Dermis microvascular lymphatic vessel endothelial cell (primary cell): ENCODE results near the gene ADARB2. TPM values are rescaled to one million over a fixed set of nuclear protein-coding genes. Genes with fewer than 3 reads are reported as not detected.
"Not testable (repeated sequence)": the region's sequence is repeated elsewhere in the genome, so short reads cannot be mapped to it uniquely, and the experiment has no call there.

Source experiments
- DNase-seq, 2 donors: peaks; one replicate each; pipeline versions ENCODE4 v3.0.0 to v3.0.0-alpha.2; 2010; ENCODE audit warnings: low read depth in 2 of 2
- total RNA-seq: library from RNA; depleted of rRNA; stranded (reverse); fragments of >200 nt; gene quantifications from 2 replicates; pipeline ENCODE4 v1.2.1, GENCODE V29; 2014

ADARB2 gene
- total RNA-seq, 1 donor from 2014 or later, result not detected

DNA sequence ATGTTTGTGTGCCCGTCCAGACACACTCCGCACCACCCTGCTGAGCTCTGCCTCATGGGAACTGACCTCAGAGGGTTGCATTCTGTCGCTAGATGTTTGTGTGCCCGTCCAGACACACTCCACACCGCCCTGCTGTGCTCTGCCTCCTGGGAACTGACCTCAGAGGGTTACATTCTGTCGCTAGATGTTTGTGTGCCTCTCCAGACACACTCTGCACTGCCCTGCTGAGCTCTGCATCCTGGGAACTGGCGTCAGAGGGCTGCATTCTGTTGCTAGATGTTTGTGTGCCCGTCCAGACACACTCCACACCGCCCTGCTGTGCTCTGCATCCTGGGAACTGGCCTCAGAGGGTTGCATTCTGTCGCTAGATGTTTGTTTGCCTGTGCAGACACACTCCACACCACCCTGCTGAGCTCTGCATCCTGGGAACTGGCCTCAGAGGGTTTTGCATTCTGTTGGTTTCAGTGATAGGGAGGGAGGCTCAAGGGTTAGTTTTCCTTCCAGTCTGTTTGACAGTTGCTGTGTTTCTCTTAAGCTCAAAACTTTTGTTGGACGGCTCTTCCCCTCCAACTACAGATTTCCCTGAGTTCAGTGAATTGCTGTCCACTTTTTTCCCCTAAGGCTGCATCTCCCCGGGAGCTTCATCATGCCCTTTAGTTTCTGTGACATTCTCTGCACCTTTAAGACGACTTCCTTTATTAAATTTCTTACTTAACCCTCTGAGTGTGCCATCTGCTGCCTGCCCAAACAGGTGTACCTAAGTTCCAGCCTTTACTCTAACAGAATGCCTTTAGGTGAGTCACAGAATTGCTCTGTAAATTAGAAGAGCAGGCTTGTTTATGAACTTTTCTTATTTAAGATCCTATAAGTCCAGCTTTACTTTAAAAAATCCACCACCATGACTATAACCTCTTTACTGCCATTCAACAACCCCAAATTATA lies 119.7 kb downstream of the ADARB2 start:
- not testable (repeated sequence) for DNase-seq

DNA sequence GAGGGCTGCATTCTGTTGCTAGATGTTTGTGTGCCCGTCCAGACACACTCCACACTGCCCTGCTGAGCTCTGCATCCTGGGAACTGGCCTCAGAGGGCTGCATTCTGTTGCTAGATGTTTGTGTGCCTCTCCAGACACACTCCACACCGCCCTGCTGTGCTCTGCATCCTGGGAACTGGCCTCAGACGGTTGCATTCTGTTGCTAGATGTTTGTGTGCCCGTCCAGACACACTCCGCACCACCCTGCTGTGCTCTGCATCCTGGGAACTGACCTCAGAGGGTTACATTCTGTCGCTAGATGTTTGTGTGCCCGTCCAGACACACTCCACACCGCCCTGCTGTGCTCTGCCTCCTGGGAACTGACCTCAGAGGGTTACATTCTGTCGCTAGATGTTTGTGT lies 120.6 kb downstream of the ADARB2 start:
- not testable (repeated sequence) for DNase-seq

DNA sequence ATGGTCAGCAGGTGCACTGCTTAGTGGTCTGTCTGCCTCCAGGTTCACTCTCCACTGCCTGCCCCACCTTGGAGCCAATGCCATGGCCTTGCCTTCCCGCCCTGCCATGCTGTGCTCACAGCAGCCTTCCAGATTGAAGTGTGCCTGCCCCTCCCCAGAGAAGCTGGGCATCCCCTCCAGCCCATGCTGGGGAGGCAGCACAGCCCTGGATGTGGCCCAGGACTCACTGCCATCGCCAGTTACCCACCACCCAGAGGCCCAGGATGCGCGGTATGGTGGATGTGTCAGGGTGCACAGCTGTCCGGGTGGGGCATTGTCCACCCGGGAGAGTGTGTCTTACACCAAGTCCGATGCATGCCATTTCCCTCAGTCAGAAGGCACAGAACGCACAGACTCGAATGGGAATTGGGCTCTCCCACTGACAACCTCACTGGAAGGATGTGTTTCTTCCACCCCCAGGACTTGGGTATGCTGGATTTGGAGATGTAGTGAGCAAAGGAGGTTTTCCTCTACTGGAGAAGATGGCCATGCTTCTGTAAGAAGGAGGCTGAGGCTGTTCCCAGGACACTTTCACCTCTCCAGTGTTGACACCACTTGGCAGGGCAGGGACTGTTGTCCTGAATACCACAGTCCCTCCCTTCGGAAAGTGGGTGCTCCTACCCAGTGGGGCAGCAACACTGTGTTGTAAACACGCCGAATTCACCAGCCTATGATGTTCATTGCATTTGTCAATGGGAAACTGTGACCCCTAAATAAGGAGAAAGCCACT lies 122.0 kb downstream of the ADARB2 start:
- DNase-seq, result no peak

DNA sequence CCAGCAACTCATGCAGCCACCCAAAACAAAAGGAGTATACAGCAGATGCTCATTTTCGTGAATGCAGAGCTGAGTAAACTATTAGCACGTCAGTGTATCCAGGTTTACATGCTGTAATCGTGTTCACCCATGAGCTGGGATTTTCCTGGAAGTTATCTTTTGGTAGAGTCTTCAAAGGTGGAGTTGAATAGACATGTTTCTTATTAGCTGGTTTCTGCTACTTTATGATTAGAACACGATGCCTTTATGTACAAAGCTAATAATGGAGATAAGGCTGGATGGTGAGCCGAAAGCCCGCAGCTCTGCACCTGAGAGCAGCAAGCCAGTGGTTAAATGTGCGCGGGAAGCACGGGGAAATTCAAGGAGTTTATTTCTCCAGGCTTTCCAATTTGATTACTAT lies 123.8 kb downstream of the ADARB2 start:
- DNase-seq, result no peak

DNA sequence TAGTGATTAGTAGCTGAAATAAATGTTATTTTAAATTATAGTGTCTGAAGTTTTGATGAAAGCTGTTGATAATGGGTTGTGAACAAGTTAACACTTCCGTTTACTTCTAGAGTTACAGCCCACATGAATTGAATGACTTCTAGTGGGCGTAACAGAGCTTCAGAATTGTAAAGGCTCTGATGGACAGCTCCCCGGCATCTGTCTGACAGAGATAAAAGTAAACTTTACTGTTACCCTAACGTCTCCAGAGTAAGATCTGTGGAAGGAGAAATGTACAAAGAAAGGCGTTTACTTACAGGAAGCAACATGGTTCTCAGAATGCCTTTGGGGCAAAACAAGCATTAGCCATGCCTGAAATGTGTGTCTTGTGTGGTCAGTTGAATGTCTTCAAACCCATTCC lies 124.4 kb downstream of the ADARB2 start:
- no peak for DNase-seq

DNA sequence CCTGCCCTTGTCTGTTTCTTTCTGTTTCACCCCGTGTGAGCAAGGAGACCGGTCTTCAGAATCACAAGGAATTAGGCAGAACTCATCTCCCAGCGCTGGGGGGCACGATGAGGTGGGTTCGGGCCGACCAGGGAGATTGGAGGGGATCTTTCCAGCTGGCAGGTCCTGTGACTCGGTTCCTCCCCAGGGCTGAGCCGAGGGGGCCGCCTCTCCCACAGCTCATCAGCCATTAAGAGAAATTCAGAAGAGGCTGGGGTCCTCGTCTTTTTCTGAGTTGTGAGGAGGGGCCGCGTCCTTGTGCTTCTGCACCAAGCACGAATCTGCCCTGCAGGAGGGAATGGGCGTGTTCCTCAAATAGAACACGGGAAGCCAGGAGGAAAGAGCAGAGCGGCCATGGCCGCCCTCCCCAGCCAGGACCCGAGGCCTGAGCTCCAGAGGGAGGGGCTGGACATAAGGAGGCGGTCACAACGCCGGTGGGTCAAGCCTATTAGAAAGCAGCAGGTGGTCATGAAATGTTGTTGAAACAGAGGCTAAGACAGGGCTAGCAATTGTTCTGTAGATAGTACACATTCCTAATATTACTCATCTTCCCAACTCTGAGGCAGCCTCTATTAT lies 125.3 kb downstream of the ADARB2 start:
- no peak for DNase-seq

DNA sequence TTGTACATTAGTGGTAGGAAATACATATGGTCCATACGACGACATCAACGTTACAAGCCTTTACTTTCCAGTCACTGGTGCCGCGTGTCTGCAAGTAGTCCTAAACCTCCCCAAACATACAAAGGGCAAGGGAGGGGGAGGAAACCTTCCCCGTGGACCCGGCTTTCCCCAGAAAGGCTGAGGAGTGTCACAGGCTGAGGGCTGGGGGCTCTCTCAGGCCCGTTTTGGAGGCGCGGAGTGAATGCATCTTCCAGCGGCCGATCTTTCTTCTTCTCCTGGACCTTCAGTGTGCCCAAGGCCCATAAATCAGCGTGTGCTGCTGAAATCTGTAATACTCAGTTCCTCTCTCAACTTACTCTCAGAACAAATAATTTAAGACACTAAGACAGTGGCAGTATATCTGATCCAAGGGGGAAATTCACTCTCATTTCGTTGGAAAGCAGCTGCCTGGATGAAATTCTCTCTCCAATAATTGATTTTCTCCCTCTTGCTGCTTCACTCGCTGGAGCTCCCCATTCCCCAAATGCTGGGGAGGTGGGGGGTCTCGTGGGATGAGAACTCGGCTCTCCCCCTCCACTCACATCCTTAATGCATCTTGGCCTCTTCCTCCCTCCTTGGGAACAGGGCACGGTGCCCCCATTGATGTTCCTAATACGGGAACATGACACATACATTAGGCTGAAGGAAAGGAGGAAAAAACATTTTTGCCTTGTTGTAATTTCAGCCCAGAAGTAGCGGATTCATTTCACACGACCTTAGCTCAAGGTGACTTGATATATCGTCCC lies 126.1 kb downstream of the ADARB2 start:
- DNase-seq, result no peak

DNA sequence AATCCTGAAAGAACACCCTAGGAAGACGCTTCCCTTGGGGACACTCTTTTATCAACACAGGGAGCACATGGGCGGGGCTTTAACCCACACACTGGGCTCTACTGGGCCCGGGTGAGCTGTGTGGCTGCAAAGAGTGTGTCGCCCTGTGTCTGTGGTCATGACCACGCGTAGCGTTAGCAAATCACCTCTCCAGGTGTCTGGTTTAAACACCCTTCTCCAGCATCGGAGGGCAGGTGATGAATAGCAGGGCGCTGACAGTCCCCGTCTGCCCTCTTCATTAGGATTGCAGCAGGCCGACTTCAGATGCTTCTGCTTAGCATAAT lies 127.7 kb downstream of the ADARB2 start:
- DNase-seq, result no peak

DNA sequence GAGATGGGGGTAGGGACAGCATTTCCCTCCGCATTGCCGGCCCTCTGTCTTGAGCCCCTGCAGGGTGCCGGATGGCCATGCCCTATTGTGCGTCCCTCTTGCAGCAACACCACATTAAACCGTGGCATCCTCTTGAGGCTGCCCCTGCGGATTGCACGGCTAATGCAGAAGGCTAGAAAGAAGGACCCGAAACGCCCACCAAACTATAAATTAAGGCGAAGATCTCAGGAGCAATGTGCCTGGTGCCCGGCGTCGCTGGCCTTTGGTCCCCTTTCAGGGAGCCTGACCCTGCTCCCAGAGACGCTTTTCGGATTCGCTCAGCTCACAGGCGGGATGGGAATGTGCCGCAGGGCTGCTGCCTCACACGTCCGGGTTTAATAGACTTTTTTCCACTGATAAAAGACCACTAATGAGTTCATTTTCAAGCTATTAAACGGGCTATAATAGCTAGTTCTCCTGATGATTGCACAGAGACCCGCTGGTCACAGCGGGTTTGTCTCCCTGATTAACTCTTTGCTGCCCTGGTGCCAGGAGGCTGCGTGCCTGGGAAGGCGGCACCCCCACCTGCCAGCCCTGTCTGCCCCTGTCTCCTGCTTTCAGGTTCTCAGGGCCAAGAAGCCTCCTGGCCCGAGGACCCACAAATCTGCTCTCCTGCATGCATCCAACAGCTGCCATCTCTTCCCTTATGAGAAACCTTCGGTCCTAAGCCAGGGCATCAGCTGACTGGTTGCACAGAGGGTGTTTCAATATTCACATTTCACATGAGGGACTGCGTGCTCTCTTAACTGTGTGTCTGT lies 128.3 kb downstream of the ADARB2 start:
- DNase-seq, result no peak

DNA sequence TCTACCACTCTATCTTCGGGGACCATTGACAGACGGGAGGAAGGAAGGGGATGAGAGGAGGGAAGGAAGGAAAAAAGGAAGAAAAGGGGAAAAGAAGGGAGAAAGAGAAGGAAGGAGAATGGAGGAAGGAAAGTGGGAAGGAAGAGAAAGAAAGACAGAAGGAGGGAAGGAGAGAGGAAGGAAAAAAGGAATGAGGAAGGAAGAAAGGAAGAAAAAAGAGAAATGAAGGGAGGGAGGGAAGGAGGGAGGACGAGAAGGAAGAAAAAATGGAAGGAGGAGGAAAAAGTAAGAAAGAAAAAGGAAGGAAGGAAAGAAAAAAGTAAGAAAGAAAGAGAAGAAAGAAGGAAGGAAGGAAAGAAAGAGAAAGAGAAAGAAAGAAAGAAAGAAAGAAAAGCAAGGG lies 128.9 kb downstream of the ADARB2 start:
- DNase-seq, result no peak

DNA sequence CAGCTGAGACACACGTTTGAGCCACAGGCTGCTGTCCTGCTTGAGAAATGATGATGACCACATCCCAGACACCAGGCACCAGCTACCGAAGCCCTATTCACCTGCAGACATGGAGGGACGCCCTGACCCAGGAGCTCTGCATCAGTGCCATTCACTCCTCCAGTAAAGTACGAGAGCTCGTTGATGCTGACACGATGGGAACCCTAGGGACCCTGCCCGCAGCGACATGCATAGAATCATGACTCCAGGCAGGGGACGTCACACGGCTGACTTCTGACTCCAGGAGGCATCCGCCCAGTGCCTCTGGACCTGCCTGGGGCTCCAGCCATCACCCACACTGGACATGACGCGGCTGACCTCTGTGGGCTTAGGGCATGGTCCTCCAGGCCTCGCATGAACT lies 129.9 kb downstream of the ADARB2 start:
- no peak for DNase-seq

DNA sequence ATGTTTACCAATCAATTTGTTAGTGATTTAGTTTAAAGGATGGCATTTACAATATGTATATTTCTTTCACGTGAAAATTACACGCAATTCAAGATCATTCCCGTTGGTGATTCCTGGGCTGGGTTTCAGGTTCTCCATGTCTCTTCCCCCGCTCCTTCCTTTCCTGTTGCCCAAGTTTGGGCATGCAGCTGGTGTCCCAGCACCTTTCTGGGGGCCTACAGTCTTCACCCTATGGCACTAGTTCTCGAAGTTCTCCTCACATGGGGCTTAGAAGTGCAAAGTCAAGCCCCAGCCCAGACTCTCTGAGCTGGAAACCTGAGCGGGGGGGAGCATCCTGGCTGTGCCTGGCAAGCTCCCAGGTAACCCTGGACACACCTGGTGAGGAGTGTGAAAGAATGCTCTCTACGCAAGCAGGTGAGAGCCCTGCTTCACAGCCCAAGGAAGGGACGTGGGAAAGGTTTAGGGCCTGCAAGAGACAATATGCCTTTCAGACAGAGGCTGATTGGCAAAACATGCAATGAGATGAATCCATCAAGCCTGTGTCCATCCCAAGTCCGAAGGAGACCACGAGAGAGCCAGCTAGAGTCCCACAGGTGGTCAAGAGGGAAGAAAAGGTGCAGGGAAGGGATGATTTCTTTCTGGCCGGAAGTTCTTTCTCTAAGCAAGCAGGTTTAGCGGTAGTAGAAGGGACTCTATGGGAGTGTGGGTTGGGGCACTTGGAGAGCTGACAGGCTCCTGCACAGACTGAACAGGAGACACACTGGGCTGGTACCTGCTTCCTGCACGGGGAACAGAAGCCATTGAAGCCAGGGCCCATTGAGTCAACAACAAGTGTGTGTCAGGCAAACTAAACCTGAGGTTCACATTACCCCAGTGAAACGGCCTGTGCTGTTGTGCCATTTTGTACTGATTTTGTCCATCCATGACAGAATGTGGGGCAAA lies 131.1 kb downstream of the ADARB2 start:
- DNase-seq, result no peak

DNA sequence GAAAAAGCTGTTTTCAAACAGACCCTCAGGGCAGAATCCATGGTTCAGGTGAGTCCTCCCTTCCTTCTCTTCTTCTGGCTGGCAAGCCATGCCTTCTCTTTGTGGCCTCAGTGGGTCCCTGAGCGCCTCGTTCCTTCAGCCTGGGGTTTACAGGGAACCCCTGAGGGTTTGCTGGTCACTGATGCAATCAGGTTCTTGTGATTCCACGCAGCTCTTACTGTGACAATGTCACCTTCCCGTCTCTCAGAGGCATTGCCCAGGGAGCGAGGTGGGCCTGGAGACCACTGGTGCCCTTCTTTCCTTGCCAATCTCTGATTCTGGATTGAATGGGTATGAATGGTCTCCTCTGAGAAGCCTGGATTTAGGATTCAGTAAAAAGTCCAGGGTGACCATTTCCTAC lies 132.2 kb downstream of the ADARB2 start:
- no peak for DNase-seq

DNA sequence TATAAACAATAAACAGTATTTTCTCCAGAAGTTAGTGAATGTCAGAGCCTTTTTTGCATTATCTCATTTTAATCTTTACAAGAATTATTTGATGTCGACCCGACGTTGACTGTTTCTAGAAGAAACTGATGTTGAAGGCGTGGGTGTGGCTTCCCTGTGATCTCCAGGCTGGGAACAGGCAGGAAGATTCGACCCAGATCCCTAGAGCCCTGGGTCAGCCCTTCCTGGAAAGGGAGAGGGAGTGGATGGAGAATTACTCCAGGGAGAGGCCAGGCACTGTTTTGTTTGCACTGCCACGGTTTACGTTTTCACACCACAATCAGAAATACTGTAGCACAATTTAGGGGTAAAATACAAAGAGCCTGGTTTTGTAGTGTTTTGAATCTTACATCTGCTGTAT lies 133.1 kb downstream of the ADARB2 start:
- DNase-seq, result no peak

DNA sequence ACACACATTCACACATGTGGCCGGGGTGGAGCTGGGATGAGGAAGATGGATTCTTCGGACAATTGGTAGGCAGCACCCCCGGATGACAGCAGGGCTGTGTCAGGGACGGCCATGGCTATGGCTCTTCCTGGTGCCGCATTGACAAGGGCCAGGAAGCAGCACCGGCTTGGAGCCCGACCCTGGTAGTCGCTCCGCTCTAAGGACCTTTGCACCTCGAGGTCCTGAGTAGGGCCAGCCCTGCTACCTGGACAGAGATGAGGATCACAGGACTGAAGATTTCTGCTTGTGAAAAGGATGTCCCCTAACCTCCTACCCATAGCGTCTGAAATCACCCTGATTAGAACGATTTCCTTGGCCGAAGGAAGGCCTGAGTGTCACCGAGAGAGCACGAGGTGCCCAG lies 134.1 kb downstream of the ADARB2 start:
- no peak for DNase-seq

DNA sequence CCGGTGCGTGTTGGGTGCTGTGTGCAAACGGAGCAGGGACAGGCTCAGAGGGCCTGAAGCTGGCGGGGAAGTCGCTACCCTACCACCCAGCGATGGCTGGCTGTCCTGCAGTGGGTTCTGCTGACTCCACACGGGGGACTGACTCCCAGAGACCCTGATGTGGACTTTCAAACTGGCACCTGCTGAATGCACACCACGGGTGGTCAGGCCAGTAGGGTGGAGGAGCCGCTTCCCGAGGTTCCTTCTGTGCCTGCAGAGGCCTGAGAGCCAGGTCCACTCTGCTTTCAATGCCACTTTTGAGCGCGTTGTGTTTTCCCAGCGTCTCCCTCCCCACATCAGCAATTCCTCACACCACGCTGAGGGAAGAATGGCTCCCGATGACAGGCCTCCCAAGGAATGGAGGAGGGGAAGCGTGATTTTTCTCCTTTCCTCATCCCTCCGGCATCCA lies 135.3 kb downstream of the ADARB2 start:
- DNase-seq, result no peak

DNA sequence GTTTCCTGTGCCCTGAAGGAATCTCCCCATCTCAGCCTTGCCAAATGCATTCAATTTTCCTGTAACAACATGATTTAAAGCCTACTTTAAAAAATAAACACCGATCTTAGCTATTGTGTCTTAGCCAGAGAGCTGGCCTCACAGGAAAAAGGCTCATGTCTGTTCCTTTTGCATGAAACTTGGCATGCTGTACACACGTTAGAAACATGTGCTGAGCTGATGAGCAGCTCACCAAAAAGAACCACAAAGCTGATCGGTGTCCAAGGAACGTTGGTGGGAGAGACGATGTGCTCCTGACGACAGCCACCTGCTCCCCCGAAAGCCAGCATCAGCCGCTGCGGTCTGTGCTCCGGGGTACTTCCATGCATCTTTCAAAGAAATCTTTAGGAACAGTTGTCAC lies 135.9 kb downstream of the ADARB2 start:
- no peak for DNase-seq

DNA sequence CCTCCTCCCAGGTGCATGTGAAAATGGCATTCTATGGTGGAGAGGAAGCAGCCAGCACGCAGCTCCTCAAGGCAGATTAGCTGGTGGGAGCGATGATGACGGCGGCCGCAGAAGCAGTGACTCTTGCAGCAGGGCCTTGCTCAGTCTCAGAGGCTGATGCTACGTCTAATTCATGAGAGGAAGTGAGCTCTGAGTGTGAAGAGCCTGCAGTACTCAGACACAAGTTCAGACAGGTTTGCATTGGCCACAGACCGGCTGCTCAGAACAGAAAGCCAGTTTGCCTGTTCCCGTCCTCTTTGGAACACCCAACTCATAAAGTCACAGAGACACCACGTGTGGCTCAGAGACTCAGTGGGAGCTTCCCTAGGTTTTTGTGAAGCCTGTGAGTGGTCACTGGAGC lies 136.5 kb downstream of the ADARB2 start:
- DNase-seq, result no peak

DNA sequence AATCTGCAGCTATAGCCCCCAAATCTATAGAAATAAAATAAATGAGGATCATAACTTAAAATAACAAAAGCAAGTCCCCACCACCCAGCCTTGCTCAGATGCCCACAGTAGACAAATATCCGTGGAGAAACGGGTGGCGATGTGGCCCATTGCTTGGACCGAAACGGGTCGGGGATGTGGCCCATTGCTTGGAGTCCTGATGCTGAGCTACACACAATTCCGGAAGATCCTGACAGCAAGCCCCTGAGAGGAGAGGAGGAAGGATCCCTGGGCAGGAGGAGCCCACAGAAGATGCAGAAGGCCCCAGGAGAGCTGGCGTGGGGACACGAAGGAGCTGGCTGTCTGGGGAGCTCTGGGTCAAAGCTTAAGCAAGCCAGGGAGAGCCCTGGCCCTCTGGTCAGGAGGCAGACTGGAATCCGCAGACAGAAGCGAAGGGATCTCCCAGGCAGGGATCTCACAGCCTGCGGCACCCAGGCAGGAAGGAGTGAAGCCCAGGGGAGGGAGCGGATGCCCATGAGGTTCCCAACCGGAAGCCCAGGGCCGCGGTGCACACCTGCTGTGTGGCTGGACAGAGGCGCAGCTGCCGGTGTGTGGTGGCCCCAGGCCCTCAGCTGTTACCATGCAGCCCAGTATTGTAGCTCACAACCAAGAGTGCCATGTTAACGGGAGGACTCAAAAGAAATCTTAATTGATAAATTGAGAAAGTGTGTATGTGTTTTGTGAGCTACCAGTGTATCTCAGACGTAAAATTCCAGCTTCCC lies 138.8 kb downstream of the ADARB2 start:
- no peak for DNase-seq
